Muscle layer of colon (tissue), 2 donors: Measurements from ENCODE around the gene DPCD.

Experiments
- H3K27ac ChIP-seq: one replicate; pipeline ENCODE4 v1.7.0; 2013; ENCODE audit warnings: low read depth, mild to moderate bottlenecking, low read length, moderate library complexity
- H3K27me3 ChIP-seq, 2 donors: one replicate each; pipeline ENCODE4 v1.7.0; 2013; ENCODE audit warnings: low read length in 2 of 2, mild to moderate bottlenecking in 2 of 2; ENCODE audit not compliant: insufficient read depth in 2 of 2, control insufficient read depth in 1 of 2
- H3K36me3 ChIP-seq: one replicate; pipeline ENCODE4 v1.7.0; 2013; ENCODE audit warnings: mild to moderate bottlenecking, low read length; ENCODE audit not compliant: insufficient read depth
- H3K4me1 ChIP-seq: one replicate; pipeline ENCODE4 v1.7.0; 2013; ENCODE audit warnings: mild to moderate bottlenecking, low read length; ENCODE audit not compliant: insufficient read depth
- H3K4me3 ChIP-seq, 2 donors: one replicate each; pipeline ENCODE4 v1.7.0; 2013; ENCODE audit warnings: low read length in 2 of 2, low read depth in 1 of 2, mild to moderate bottlenecking in 1 of 2, moderate library complexity in 1 of 2
- H3K9ac ChIP-seq: one replicate; pipeline ENCODE4 v1.7.0; 2013; ENCODE audit warnings: low read length
- H3K9me3 ChIP-seq: one replicate; pipeline ENCODE4 v1.7.0; 2013; ENCODE audit warnings: mild to moderate bottlenecking, low read length
- donor health status: abdominal sarcoma.
- donor health status: Adenocarcinoma of cecum.

Gene DPCD

DNA sequence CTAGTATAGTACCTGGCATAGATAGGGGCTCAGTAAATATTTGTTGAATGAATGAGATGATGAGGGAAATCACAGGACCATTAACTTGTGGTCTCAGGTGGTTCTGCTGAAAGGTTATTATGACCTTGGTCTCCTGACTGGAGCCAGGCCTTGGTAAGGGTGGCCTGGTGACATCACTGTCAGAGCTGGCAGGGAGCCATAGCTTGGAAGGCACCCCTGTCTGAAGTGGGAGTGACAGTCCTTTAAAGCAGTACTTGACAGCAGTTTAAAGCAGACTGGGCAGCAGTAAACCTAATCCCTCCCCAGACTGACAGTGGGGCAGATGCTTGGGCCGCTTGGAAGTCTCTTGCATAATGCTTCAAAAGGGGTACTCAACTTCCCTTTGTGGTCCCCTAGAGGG lies 13.4 kb downstream of the DPCD start:
- Histone ChIP-seq H3K27me3 (no peaks in the 10 kb centered on the region), H3K9ac (no peak overlapping the region), H3K4me3 (no peak overlapping the region), H3K9me3 (no peaks in the 10 kb centered on the region), H3K36me3 (peaks cover 26% of the 10 kb centered on the region), H3K27ac (no peak overlapping the region), H3K4me1 (no peaks in the 10 kb centered on the region)

DNA sequence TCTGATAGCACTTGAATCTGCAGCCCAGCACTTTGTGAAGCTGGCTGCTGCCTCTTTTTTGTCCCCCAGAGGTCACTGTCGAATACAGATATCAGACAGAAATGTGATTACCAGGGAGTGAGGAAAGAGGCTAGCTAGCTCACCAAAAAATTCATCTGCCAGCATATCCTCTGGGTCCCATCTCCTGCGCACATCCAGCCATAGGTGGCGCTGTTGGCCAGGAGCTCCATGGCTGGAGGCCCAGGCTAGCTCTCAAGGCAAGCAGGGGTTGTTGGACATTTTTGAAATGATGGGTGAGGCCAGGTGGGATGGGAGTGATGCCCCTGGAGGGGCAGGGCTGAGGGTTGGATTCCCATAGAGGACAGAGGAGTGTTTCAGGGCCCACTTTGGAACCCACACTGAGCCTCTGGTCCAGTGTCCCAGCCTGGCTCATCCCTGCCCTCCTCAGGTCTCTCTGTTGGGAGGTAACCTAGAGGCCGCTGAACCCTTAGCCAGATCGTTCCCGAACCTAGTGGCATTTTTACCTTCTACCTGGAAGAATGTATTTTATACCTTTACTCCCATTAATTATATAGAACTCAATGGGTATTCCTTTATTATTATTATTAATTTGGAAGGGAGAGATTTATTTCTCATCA lies 14.8 kb downstream of the DPCD start:
- Histone ChIP-seq H3K27ac (no peak overlapping the region), H3K9me3 (no peaks in the 10 kb centered on the region), H3K4me1 (no peaks in the 10 kb centered on the region), H3K4me3 (no peak overlapping the region), H3K27me3 (no peaks in the 10 kb centered on the region), H3K9ac (no peak overlapping the region), H3K36me3 (peaks cover 34% of the 10 kb centered on the region)

DNA sequence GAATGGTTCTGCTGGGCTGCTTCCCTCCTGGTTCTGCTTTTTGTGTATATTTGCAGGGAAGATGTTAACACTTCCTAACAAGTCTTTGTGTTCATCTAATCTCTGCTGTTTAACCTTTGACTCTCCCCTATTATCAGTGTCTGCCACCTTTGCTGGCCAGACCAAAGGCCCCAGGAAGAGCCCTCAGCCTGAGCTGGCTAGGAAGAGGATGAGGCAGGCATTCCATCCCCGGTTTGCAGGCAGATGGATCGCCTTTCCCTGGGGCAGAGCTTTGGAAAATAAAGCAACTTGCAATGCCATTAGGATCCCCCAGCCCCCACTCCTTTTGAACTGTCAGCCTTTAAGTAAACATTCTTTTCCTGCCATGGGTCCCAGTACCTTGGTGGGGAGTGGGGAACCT lies 19.0 kb downstream of the DPCD start:
- Histone ChIP-seq H3K4me3 (no peak overlapping the region), H3K4me1 (no peaks in the 10 kb centered on the region), H3K9me3 (no peaks in the 10 kb centered on the region), H3K27me3 (no peaks in the 10 kb centered on the region), H3K27ac (no peak overlapping the region), H3K36me3 (peaks cover 66% of the 10 kb centered on the region), H3K9ac (no peak overlapping the region)

DNA sequence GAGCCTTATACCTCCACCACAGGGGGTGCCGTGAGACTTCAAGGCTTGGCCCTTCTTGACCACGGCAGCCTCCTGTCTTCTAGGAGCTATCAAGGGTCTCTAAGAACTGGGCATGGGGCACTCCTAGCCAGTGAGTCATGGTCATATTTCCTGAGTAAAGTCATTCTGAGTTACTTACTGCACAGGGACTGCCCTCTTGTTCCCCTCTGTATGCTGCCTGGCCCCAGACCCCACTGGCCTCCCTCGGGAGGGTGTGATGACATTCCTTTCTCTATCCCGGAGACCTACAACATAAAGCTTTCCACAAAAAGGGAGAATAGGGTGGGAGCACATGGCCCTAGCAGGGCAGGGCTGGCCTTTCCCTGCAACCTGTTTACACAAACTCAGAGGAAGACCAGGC lies 21.4 kb downstream of the DPCD start:
- Histone ChIP-seq H3K4me3 (no peak overlapping the region), H3K27ac (no peak overlapping the region), H3K36me3 (peaks cover 65% of the 10 kb centered on the region)

DNA sequence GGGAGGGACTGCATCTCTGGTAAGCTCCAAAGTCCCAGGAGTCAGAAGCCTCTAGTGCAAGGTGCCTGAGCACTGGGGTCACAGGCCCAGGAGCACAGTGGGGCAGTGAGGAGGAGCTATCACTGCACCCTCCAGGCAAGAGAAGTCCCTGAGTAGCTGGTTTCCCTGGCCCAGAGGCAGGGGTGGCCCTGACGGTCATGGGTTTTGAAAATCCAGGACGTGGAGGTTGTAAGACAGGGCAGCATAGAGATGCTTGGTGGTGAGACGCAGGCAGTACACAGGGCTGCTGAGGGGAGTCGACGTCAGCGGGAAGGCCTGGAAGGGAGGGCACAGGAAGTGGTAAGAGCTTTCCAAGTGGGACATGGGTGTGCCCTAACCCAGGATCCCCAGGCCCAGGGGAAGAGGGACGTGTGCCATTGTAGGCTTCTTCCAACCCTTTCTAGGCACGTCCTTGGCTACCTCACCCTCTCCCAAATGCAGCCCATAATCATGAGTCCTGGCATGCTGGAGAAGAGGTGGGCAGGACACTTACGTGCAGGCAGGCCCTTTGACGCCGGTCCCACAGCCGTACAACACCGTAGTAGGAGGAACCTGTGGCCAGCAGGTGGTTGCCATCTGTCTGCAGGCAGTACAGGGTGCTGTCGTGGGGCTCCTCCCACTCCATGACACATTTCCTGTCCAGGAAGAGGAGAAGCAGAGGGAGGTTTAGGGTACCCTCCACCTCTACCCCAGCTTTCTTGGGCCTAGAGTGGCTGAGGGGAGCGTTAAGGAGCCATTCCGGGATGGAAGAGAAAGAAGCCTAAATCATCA lies 23.2 kb downstream of the DPCD start:
- no peak overlapping the region for H3K27ac ChIP-seq
- no peaks in the 10 kb centered on the region for H3K9me3 ChIP-seq
- peaks cover 61% of the 10 kb centered on the region for H3K36me3 ChIP-seq

More for the DNA sequence above, 21.4 kb downstream of the DPCD start:
- Histone ChIP-seq H3K27me3 (no peaks in the 10 kb centered on the region), H3K9me3 (no peaks in the 10 kb centered on the region), H3K9ac (no peak overlapping the region), H3K4me1 (no peaks in the 10 kb centered on the region)

DNA sequence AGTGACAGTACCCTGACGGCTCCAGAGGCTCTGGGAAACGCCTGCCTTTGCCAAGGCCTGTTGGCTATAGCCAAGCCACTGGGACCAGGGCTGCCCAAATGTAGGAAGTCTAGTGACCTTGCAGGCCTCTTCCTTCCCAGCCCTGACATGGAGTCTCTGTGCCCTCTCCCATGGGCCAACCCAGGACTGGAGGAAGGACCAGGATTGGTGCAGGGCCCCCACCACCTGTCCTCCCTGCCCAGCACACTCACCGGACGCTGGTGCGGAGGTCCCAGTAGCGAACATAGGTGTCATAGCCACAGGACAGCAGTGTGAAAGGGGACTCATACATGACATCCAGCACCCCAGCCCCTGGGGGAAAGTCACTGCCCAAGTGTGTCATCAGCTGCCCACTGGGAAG lies 24.0 kb downstream of the DPCD start:
- Histone ChIP-seq H3K27me3 (no peaks in the 10 kb centered on the region), H3K36me3 (peaks cover 64% of the 10 kb centered on the region), H3K4me1 (no peaks in the 10 kb centered on the region), H3K9ac (no peak overlapping the region), H3K4me3 (no peak overlapping the region), H3K9me3 (no peaks in the 10 kb centered on the region), H3K27ac (no peak overlapping the region)

More for the DNA sequence above, 23.2 kb downstream of the DPCD start:
- Histone ChIP-seq H3K4me3 (no peak overlapping the region), H3K4me1 (no peaks in the 10 kb centered on the region), H3K27me3 (no peaks in the 10 kb centered on the region), H3K9ac (no peak overlapping the region)

DNA sequence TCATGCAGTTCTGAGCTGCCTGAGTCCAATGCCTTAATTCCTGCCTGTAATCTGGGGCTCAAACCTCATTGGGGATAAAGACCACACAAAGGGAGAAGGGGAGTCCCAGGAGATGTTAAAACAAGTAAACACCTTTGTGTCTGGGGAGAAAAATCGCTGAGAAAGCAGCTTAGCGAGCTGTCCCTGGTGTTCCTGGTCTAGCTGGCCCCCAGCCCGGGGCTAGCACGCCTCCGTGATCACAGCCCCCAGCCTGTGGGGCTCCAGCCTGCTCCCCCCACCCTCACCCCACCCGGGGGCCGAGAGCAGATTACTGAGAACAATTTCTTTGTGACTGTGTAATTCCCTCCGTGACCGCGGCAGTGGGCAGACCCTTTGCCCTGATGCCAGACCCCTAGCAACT lies 24.8 kb downstream of the DPCD start:
- H3K4me1 ChIP-seq: no peaks in the 10 kb centered on the region
- H3K27me3 ChIP-seq: no peaks in the 10 kb centered on the region
- H3K9ac ChIP-seq: no peak overlapping the region
- H3K36me3 ChIP-seq: peaks cover 64% of the 10 kb centered on the region
- no peak overlapping the region for H3K4me3 ChIP-seq
- H3K27ac ChIP-seq: no peak overlapping the region
- no peaks in the 10 kb centered on the region for H3K9me3 ChIP-seq

DNA sequence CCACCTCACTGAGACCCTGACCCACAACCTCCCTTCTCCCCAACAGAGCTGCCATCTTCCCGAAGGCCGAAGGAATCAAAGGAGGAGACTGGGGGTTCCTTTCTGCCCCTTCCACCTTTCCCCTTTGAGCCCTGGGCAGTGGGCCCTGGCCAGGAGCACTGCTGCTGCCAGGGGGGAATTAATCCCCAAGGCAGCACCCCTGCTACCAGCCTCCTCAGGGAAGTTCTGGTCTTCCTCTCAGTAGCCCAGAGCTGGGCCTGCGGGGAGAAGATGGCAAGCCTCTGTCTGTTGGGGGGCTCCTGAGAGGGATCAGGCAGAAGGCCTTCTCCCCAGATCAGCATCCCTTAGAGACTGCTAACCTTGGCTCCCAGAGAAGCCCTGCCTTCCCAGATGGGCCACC lies 25.5 kb downstream of the DPCD start:
- Histone ChIP-seq H3K27me3 (no peaks in the 10 kb centered on the region), H3K9ac (no peak overlapping the region), H3K36me3 (peaks cover 60% of the 10 kb centered on the region), H3K4me1 (no peaks in the 10 kb centered on the region), H3K27ac (no peak overlapping the region), H3K9me3 (no peaks in the 10 kb centered on the region), H3K4me3 (no peak overlapping the region)

DNA sequence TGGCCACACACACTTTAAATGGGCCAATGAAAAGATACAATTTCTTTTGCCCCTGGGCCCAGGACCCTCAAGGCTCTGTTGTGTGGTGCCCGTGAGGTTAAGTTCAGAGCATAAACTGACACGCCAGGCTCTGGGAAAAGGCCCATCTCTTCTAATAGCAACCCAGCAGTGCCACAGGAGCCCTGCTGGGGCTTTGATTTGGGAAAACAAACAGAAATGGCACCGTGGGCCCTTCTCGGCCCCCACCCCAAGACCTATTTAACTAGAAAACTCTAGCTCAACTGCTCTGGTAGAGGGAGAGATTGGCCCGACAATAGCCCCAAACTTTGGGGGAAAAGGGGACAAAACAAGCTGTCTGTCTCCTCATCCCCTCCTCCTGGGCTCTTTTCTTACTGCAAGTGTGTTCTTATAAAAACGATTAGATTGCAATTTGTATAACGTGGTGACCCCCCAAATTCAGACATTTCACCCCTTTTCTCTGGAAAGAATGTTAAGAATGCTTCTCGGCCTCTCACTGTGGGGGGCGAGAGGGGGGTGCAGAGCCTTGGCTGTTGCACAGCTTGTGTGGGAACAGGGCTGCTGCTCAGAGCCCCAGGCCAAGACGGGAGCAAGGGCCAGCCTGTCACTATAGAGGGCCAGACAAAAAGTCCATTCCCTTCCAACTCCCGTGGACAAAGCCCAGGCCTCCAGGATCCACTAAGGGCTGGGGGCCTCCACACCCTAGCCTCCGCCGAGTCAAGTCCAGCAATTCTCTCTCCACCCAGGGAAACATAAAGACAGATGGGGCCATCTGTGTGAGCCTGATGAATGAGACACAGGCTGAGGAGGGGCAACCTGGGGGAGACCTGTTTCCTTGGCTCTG lies 26.8 kb downstream of the DPCD start:
- Histone ChIP-seq H3K9me3 (no peaks in the 10 kb centered on the region), H3K9ac (no peak overlapping the region), H3K4me3 (no peak overlapping the region), H3K27ac (no peak overlapping the region), H3K27me3 (no peaks in the 10 kb centered on the region), H3K36me3 (peaks cover 53% of the 10 kb centered on the region), H3K4me1 (no peaks in the 10 kb centered on the region)

DNA sequence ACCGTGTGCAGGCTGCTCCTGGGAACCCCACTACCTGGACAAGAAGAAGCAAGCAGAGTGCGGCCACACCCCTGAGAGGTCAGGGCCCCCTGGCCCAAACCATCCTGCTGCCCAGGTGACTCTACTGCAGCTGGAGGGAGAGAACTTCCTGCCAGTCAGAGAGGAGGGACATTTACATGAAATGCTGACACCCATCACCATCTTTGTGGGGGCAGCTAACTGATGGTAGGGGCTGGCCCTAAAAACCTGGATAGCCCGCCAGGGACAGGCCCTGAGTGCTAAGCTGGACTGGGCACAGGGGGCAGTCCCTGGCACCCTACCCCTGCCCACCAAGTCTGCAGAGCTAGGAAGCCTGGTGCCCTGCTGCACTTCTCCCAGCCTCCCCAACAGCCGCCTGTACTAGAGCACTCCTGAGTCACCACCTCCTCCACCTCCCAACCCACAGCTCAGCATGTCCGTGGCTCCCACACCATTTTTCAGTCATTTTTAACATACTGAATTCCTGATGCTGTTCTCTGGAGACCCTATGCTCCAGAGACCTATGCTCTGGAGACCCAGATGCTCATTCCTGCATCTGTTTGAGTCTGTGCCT lies 27.5 kb downstream of the DPCD start:
- Histone ChIP-seq H3K27me3 (no peaks in the 10 kb centered on the region), H3K36me3 (peaks cover 48% of the 10 kb centered on the region), H3K9me3 (no peaks in the 10 kb centered on the region), H3K4me1 (no peaks in the 10 kb centered on the region), H3K9ac (no peak overlapping the region), H3K27ac (no peak overlapping the region), H3K4me3 (no peak overlapping the region)

DNA sequence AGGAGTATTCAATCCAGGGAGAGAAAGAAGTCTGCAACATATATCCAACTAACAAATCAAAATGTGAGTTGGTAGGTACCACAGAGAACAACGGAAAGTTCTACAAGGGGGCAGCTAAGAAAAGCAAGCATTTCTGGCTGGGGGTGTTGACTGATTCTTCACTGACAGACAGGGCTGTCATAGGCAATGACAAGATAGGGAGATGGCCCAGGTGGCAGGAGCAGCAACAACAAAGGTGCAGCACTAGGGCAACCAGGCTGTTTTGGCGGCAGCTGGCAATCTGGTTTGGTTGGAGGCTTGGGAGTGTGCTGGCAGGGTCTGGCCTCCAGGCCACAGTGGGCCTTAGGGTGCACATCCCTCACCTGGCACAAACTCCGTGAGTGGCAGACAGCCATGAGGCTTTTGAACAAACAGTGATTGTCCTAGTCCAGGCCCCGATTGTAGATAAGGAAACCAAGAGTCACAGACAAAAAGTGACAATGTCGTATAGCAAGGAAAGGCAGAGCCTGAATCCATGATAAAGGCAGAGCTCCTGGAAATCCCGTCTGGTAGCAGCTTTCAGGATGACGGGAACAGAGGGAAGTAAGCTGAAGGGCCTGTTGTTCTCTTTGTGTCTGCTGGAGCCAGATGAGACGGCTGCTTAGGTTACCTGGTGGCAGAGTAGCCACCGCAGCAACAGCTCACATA lies 28.4 kb downstream of the DPCD start:
- H3K36me3 ChIP-seq: peaks cover 48% of the 10 kb centered on the region
- no peaks in the 10 kb centered on the region for H3K9me3 ChIP-seq
- no peak overlapping the region for H3K4me3 ChIP-seq
- no peaks in the 10 kb centered on the region for H3K27me3 ChIP-seq
- H3K9ac ChIP-seq: no peak overlapping the region
- H3K4me1 ChIP-seq: no peaks in the 10 kb centered on the region
- H3K27ac ChIP-seq: no peak overlapping the region
